GM12878 (cell line): ENCODE measurements around the gene BTBD3. TPM values are rescaled to one million over a fixed set of nuclear protein-coding genes. Genes with fewer than 3 reads are reported as not detected.
A peak's percentile ranks its signal among the peaks of the same experiment; 100 is the strongest.

Source experiments
- ATAC-seq: fragments of 200-7000 bp; cut with Tn5 transposase; 3 replicates; pipeline ENCODE4 v1.9.1; 2020; ENCODE audit warnings: mild to moderate bottlenecking, moderate library complexity
- BruUV-seq: library from RNA; stranded (reverse); fragments of 400-500 nt; replicated peaks from 2 replicates; lab custom pipeline; 2021; lab: Mats Ljungman, UMichigan
- CTCF ChIA-PET: fragments of 300-600 bp; sonication (Branson Sonifier 250); formaldehyde crosslinking; extraction: SDS; loops from one replicate; lab custom pipeline; 2021; ENCODE audit warnings: inconsistent platforms; lab: Yijun Ruan, JAX
- POLR2A ChIA-PET: fragments of 350-600 bp; formaldehyde crosslinking; extraction: SDS; loops from one replicate; lab custom pipeline; 2021; ENCODE audit warnings: inconsistent platforms; lab: Charles Lee
- RAD21 ChIA-PET: fragments of 300-600 bp; sonication (Branson Sonifier 250); formaldehyde crosslinking; loops from one replicate; lab custom pipeline; 2023; ENCODE audit warnings: antibody characterized with exemption; ENCODE audit not compliant: unreplicated experiment; lab: Charles Lee
- SMC1A ChIA-PET: fragments of 300-600 bp; sonication (Branson Sonifier 250); formaldehyde crosslinking; loops from one replicate; lab custom pipeline; 2023; ENCODE audit not compliant: unreplicated experiment, uncharacterized antibody; lab: Charles Lee
- DNase-seq: peaks from one replicate; pipeline ENCODE4 v3.0.0-alpha.2; 2011; ENCODE audit warnings: low read depth, low spot score
- FAIRE-seq: peaks from 3 replicates; lab custom pipeline; 2011; peaks lifted over from hg19 to GRCh38; lab: Jason Lieb, UNC
- H2AFZ ChIP-seq: 2 replicates; pipeline ENCODE4 v1.6.0; 2011; ENCODE audit warnings: low read depth, low read length, control low read depth; ENCODE audit not compliant: control insufficient read depth
- H3K27ac ChIP-seq: 2 replicates; pipeline ENCODE4 v1.5.1; 2011; ENCODE audit warnings: control low read depth; ENCODE audit not compliant: control insufficient read depth, insufficient read depth
- H3K27me3 ChIP-seq, 2 experiments: replicated peaks in 1 of 2; 2 replicates each; pipeline versions ENCODE4 v1.6.0 to v1.6.1; 2011; ENCODE audit warnings: low read length in 1 of 2; ENCODE audit not compliant: control insufficient read depth in 2 of 2, insufficient read depth in 2 of 2
- H3K36me3 ChIP-seq, 2 experiments: 2 replicates each; pipeline ENCODE4 v1.5.1; 2011; ENCODE audit warnings: low read length in 1 of 2; ENCODE audit not compliant: control insufficient read depth in 2 of 2, insufficient read depth in 2 of 2
- H3K4me1 ChIP-seq: 2 replicates; pipeline ENCODE4 v1.6.1; 2011; ENCODE audit warnings: mild to moderate bottlenecking, low read length, moderate library complexity, mixed read lengths; ENCODE audit not compliant: control insufficient read depth, insufficient read depth
- H3K4me2 ChIP-seq: 2 replicates; pipeline ENCODE4 v1.6.0; 2011; ENCODE audit warnings: control low read depth; ENCODE audit not compliant: control insufficient read depth, insufficient read depth
- H3K4me3 ChIP-seq: fragments of 200-600 bp; sonication (generic); 2 replicates; pipeline ENCODE4 v1.5.1; 2016
- H3K79me2 ChIP-seq: 2 replicates; pipeline ENCODE4 v1.6.0; 2011; ENCODE audit warnings: low read length; ENCODE audit not compliant: control insufficient read depth, insufficient read depth
- H3K9ac ChIP-seq: 2 replicates; pipeline ENCODE4 v1.8.0; 2011; ENCODE audit warnings: low read length, control low read depth, mixed read lengths; ENCODE audit not compliant: control insufficient read depth, insufficient read depth
- H3K9me3 ChIP-seq: replicated peaks from 3 replicates; pipeline ENCODE4 v1.5.1; 2011; ENCODE audit warnings: mild to moderate bottlenecking, low read length; ENCODE audit not compliant: control insufficient read depth, insufficient read depth
- H4K20me1 ChIP-seq: 2 replicates; pipeline ENCODE4 v1.6.0; 2011; ENCODE audit not compliant: control insufficient read depth, insufficient read depth
- DPF2 ChIP-seq: fragments of 450-650 bp; IDR thresholded peaks from 2 replicates; pipeline ENCODE4 v1.6.1; 2017; ENCODE audit warnings: mild to moderate bottlenecking
- ETV6 ChIP-seq, 2 experiments: fragments of 450-650 bp in 1 of 2; IDR thresholded peaks in 1 of 2; conservative IDR thresholded peaks in 1 of 2; 2 replicates each; pipeline ENCODE4 v1.6.1; 2014; ENCODE audit warnings: antibody characterized with exemption in 1 of 2, borderline replicate concordance in 1 of 2, low read depth in 1 of 2, mild to moderate bottlenecking in 1 of 2, moderate library complexity in 1 of 2
- IKZF1 ChIP-seq: fragments of 450-650 bp; conservative IDR thresholded peaks from 2 replicates; pipeline ENCODE4 v1.6.1; 2017; ENCODE audit warnings: antibody characterized with exemption, mild to moderate bottlenecking
- LARP7 ChIP-seq: fragments of 450-650 bp; IDR thresholded peaks from 2 replicates; pipeline ENCODE4 v1.6.1; 2017; ENCODE audit warnings: mild to moderate bottlenecking
- NR2F1 ChIP-seq: fragments of 450-650 bp; conservative IDR thresholded peaks from 2 replicates; pipeline ENCODE4 v1.6.1; 2017; ENCODE audit warnings: mild to moderate bottlenecking
- SREBF1 ChIP-seq: IDR thresholded peaks from 2 replicates; pipeline ENCODE4 v1.6.1; 2012; ENCODE audit warnings: mild to moderate bottlenecking, low read length
- ZSCAN29 ChIP-seq: fragments of 450-650 bp; IDR thresholded peaks from 2 replicates; pipeline ENCODE4 v1.6.1; 2017; ENCODE audit warnings: mild to moderate bottlenecking, moderate library complexity
- WGBS: methylation state at CpG from one replicate; pipeline ENCODE4 v1.1.6; 2016; ENCODE audit warnings: low lambda C conversion rate; ENCODE audit not compliant: insufficient replicate concordance, insufficient coverage; ENCODE audit errors: missing lambda C conversion rate; 5-methylcytosine and 5-hydroxymethylcytosine counted together
- in situ Hi-C: fragments of 300-500 bp; cut with MboI; formaldehyde crosslinking; loops from 9 replicates; pipeline ENCODE4 v1.14.3; 2018; ENCODE audit warnings: mixed read lengths
- intact Hi-C: fragments of 100-400 bp; cut with micrococcal nuclease; formaldehyde crosslinking; loops from one replicate; pipeline ENCODE4 v1.14.2; 2022; ENCODE audit not compliant: unreplicated experiment
- polyA plus RNA-seq, 11 experiments: library from polyadenylated mRNA; depleted of rRNA in 4 of 11; unstranded in 6 of 11; stranded (reverse) in 5 of 11; fragments of >200 nt; fragmentation: Nextera tagmentation in 4 of 11; fragmentation: Illumina TruSeq in 1 of 11; extraction: Ambion mirVana in 4 of 11; extraction: Trizol in 1 of 11; gene quantifications; 1 replicate in 1 of 11; 2 replicates in 10 of 11; pipeline versions ENCODE4 v1.2.1 to v1.2.3, GENCODE V29; 2011 to 2016; ENCODE audit warnings: inconsistent platforms in 2 of 11, missing spikeins in 2 of 11, low read depth in 1 of 11
- total RNA-seq, 4 experiments: library from RNA; depleted of rRNA in 3 of 4; stranded (reverse); fragments of >200 nt in 3 of 4; fragmentation: Illumina TruSeq in 1 of 4; extraction: Trizol in 1 of 4; gene quantifications; 2 replicates each; pipeline versions ENCODE4 v1.2.1 to v1.2.3, GENCODE V29; 2013 to 2021
- TF ChIP-seq, protein P1 (sequence below): fragments of 450-650 bp; conservative IDR thresholded peaks from 2 replicates; pipeline ENCODE4 v1.6.1; 2017; ENCODE audit warnings: mild to moderate bottlenecking, moderate library complexity

Gene BTBD3
- total and polyA plus RNA-seq, 10 of the 15 experiments (the other 5 are each of a cell fraction or from before 2014, with no cell fraction given): 0.02 to 12.8 (median 0.23) TPM

- Histone ChIP-seq H3K4me3 (peak overlapping the region; percentile 16; the same call in 1 of the 2 replicates), H2AFZ (no peak overlapping the region), H4K20me1 (no peaks in the 10 kb centered on the region), H3K4me2 (no peak overlapping the region), H3K27me3 (no peaks in the 10 kb centered on the region), H3K4me1 (no peaks in the 10 kb centered on the region), H3K79me2 (no peaks in the 10 kb centered on the region), H3K9ac (no peak overlapping the region; the same call in 1 of the 2 replicates), H3K9me3 (no peaks in the 10 kb centered on the region), H3K36me3 (no peaks in the 10 kb centered on the region), H3K27ac (no peak overlapping the region)
- in situ Hi-C loops (no loop called here), intact Hi-C loops (loop anchor here (2.0 kb wide), 1 partner anchor 14 kb away; no protein-coding TSS in a partner anchor)
- TF ChIP-seq IKZF1 (peak; percentile 57; the same call in 1 of the 2 replicates), LARP7 (peak; percentile 25; the same call in 1 of the 2 replicates), ETV6 (conservative IDR thresholded peaks at IDR 0.05 in 1 of 2, IDR thresholded peaks at IDR 0.05 in 1 of 2; ENCODE audit: borderline replicate concordance in 1 of 2, low read depth in 1 of 2) (no peak), DPF2 (0 out of 2 replicates have a peak, but pooled peaks have one; percentile 33), ZSCAN29 (no peak), SREBF1 (no peak), NR2F1 (peak; percentile 59; the same call in 1 of the 2 replicates)
- TF ChIP-seq, protein P1, sequence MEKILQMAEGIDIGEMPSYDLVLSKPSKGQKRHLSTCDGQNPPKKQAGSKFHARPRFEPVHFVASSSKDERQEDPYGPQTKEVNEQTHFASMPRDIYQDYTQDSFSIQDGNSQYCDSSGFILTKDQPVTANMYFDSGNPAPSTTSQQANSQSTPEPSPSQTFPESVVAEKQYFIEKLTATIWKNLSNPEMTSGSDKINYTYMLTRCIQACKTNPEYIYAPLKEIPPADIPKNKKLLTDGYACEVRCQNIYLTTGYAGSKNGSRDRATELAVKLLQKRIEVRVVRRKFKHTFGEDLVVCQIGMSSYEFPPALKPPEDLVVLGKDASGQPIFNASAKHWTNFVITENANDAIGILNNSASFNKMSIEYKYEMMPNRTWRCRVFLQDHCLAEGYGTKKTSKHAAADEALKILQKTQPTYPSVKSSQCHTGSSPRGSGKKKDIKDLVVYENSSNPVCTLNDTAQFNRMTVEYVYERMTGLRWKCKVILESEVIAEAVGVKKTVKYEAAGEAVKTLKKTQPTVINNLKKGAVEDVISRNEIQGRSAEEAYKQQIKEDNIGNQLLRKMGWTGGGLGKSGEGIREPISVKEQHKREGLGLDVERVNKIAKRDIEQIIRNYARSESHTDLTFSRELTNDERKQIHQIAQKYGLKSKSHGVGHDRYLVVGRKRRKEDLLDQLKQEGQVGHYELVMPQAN: 0 out of 2 replicates have a peak, but pooled peaks have one; percentile 18
- no TSS peak for BruUV-seq
- ATAC-seq: peak; percentile 60
- RAD21 ChIA-PET: no interaction called here
- FAIRE-seq: no peak
- CTCF ChIA-PET: no interaction called here
- SMC1A ChIA-PET: no interaction called here
- POLR2A ChIA-PET: no interaction called here
- no peak for DNase-seq
- 28% methylated on average over 31 of the region's 72 CpGs for WGBS
Measured at GRCh38 chr20:11891077-11891775, 26.5 kb upstream of the BTBD3 start.
